ENCODE results near the gene CRTC2.

The CRTC2 gene

GRCh38 chr1:153940756-153941155 is 17.7 kb downstream of the CRTC2 start:
- ChIA-PET POLR2A (interaction anchor here (0.6 to 0.8 kb wide), 2 partner anchors 17 to 174 kb away, joined by 3 to 5 read pairs; no protein-coding TSS in a partner anchor), CTCF (interaction anchor here (0.6 to 1.8 kb wide), 6 partner anchors 10 to 81 kb away, joined by 3 to 5 read pairs (median 4); partner anchors contain the start of gene JTB)
- Histone ChIP-seq H3K27ac (ENCODE audit: insufficient read depth in 1 of 2, low read depth in 1 of 2, low read length in 2 of 2, poor library complexity in 1 of 2, severe bottlenecking in 2 of 2) (no peak overlapping the region), H3K4me3 (ENCODE audit: control insufficient read depth in 1 of 7, extremely low read depth in 1 of 7, insufficient read depth in 4 of 7, low read depth in 2 of 7, low read length in 6 of 7) (no peak overlapping the region), H3K4me1 (ENCODE audit: control extremely low read depth in 1 of 4, control insufficient read depth in 4 of 4, insufficient read depth in 4 of 4, low read length in 3 of 4) (peaks cover 4 to 21% (median 21%) of the 10 kb centered on the region in 4 experiments), H3K36me3 (ENCODE audit: control insufficient read depth in 4 of 4, insufficient read depth in 4 of 4, low read length in 3 of 4) (peaks cover 13 to 75% (median 63%) of the 10 kb centered on the region in 4 experiments), H3K27me3 (replicated peaks in 2 of 5; ENCODE audit: control insufficient read depth in 4 of 5, insufficient read depth in 5 of 5, low read length in 4 of 5) (no peaks in the 10 kb centered on the region), H3K9me3 (ENCODE audit: control extremely low read depth in 1 of 5, control insufficient read depth in 4 of 5, insufficient read depth in 2 of 5, low read depth in 1 of 5, low read length in 4 of 5) (no peaks in the 10 kb centered on the region)
- WGBS (ENCODE audit: insufficient coverage), result 100% methylated on average over 8 of the region's 8 CpGs
- no peak for DNase-seq

GRCh38 chr1:153939476-153939875 is 18.9 kb downstream of the CRTC2 start:
- H3K27me3 ChIP-seq (replicated peaks in 2 of 5; ENCODE audit: control insufficient read depth in 4 of 5, insufficient read depth in 5 of 5, low read length in 4 of 5), result no peaks in the 10 kb centered on the region
- DNase-seq, result no peak
- no peak overlapping the region for H3K4me3 ChIP-seq (ENCODE audit: control insufficient read depth in 1 of 7, extremely low read depth in 1 of 7, insufficient read depth in 4 of 7, low read depth in 2 of 7, low read length in 6 of 7)
- peaks cover 4 to 9% (median 9%) of the 10 kb centered on the region in 4 experiments for H3K4me1 ChIP-seq (ENCODE audit: control extremely low read depth in 1 of 4, control insufficient read depth in 4 of 4, insufficient read depth in 4 of 4, low read length in 3 of 4)
- POLR2A ChIA-PET, result no interaction called here
- peaks cover 13 to 85% (median 70%) of the 10 kb centered on the region in 4 experiments for H3K36me3 ChIP-seq (ENCODE audit: control insufficient read depth in 4 of 4, insufficient read depth in 4 of 4, low read length in 3 of 4)
- H3K9me3 ChIP-seq (ENCODE audit: control extremely low read depth in 1 of 5, control insufficient read depth in 4 of 5, insufficient read depth in 2 of 5, low read depth in 1 of 5, low read length in 4 of 5), result no peaks in the 10 kb centered on the region
- CTCF ChIA-PET, result interaction anchor here (1.0 to 1.4 kb wide), 6 partner anchors 13 to 126 kb away, joined by 3 to 6 read pairs (median 4); partner anchors contain the start of gene JTB
- no peak overlapping the region for H3K27ac ChIP-seq (ENCODE audit: insufficient read depth in 1 of 2, low read depth in 1 of 2, low read length in 2 of 2, poor library complexity in 1 of 2, severe bottlenecking in 2 of 2)
- WGBS (ENCODE audit: insufficient coverage), result 96% methylated on average over 12 of the region's 12 CpGs

GRCh38 chr1:153938996-153939395 is 19.4 kb downstream of the CRTC2 start:
- Histone ChIP-seq H3K27me3 (replicated peaks in 2 of 5; ENCODE audit: control insufficient read depth in 4 of 5, insufficient read depth in 5 of 5, low read length in 4 of 5) (no peaks in the 10 kb centered on the region), H3K27ac (ENCODE audit: insufficient read depth in 1 of 2, low read depth in 1 of 2, low read length in 2 of 2, poor library complexity in 1 of 2, severe bottlenecking in 2 of 2) (no peak overlapping the region), H3K36me3 (ENCODE audit: control insufficient read depth in 4 of 4, insufficient read depth in 4 of 4, low read length in 3 of 4) (peaks cover 13 to 88% (median 74%) of the 10 kb centered on the region in 4 experiments), H3K9me3 (ENCODE audit: control extremely low read depth in 1 of 5, control insufficient read depth in 4 of 5, insufficient read depth in 2 of 5, low read depth in 1 of 5, low read length in 4 of 5) (no peaks in the 10 kb centered on the region), H3K4me3 (ENCODE audit: control insufficient read depth in 1 of 7, extremely low read depth in 1 of 7, insufficient read depth in 4 of 7, low read depth in 2 of 7, low read length in 6 of 7) (no peak overlapping the region), H3K4me1 (ENCODE audit: control extremely low read depth in 1 of 4, control insufficient read depth in 4 of 4, insufficient read depth in 4 of 4, low read length in 3 of 4) (peaks cover 0 to 4% (median 4%) of the 10 kb centered on the region in 4 experiments)
- WGBS (ENCODE audit: insufficient coverage), result 100% methylated on average over 3 of the region's 3 CpGs
- no peak for DNase-seq
- CTCF ChIA-PET, result interaction anchor here (1.0 to 1.2 kb wide), 3 partner anchors 13 to 125 kb away, joined by 3 to 6 read pairs (median 3); no protein-coding TSS in a partner anchor
- POLR2A ChIA-PET, result no interaction called here

DNA sequence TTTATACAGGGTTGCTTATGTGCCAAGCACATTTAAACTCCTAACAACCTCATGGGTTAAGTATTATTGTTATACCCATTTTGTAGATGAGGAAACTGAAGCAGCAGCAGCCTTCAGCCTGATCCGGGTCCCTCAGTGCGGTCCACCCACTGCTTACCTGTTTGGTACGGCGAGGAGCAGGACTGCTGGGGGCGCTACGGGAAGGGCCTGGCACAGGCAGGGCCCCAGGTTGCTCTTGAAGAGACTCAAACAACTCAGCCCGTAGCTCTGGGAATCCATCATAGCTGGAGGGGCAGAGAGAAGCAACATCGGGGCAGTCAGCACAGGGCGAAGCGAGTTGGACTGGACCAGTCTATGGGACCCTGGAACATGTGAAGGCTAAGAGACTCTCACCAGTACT is 21.1 kb downstream of the CRTC2 start:
- ChIA-PET POLR2A (no interaction called here), CTCF (interaction anchor here (1.0 to 2.0 kb wide), 3 partner anchors 9 to 115 kb away, joined by 3 to 6 read pairs (median 6); partner anchors contain the start of gene DENND4B)
- DNase-seq, result no peak
- Histone ChIP-seq H3K27ac (ENCODE audit: insufficient read depth in 1 of 2, low read depth in 1 of 2, low read length in 2 of 2, poor library complexity in 1 of 2, severe bottlenecking in 2 of 2) (no peak overlapping the region), H3K4me1 (ENCODE audit: control extremely low read depth in 1 of 4, control insufficient read depth in 4 of 4, insufficient read depth in 4 of 4, low read length in 3 of 4) (no peaks in the 10 kb centered on the region), H3K9me3 (ENCODE audit: control extremely low read depth in 1 of 5, control insufficient read depth in 4 of 5, insufficient read depth in 2 of 5, low read depth in 1 of 5, low read length in 4 of 5) (no peaks in the 10 kb centered on the region), H3K27me3 (replicated peaks in 2 of 5; ENCODE audit: control insufficient read depth in 4 of 5, insufficient read depth in 5 of 5, low read length in 4 of 5) (no peaks in the 10 kb centered on the region), H3K36me3 (ENCODE audit: control insufficient read depth in 4 of 4, insufficient read depth in 4 of 4, low read length in 3 of 4) (peaks cover 11 to 92% (median 75%) of the 10 kb centered on the region in 4 experiments), H3K4me3 (ENCODE audit: control insufficient read depth in 1 of 7, extremely low read depth in 1 of 7, insufficient read depth in 4 of 7, low read depth in 2 of 7, low read length in 6 of 7) (no peak overlapping the region)
- 96% methylated on average over 9 of the region's 10 CpGs for WGBS (ENCODE audit: insufficient coverage)

GRCh38 chr1:153936011-153936802 is 22.2 kb downstream of the CRTC2 start:
- 96% methylated on average over 10 of the region's 12 CpGs for WGBS (ENCODE audit: insufficient coverage)
- Histone ChIP-seq H3K27ac (ENCODE audit: insufficient read depth in 1 of 2, low read depth in 1 of 2, low read length in 2 of 2, poor library complexity in 1 of 2, severe bottlenecking in 2 of 2) (no peak overlapping the region), H3K9me3 (ENCODE audit: control extremely low read depth in 1 of 5, control insufficient read depth in 4 of 5, insufficient read depth in 2 of 5, low read depth in 1 of 5, low read length in 4 of 5) (no peaks in the 10 kb centered on the region), H3K36me3 (ENCODE audit: control insufficient read depth in 4 of 4, insufficient read depth in 4 of 4, low read length in 3 of 4) (peaks cover 11 to 86% (median 72%) of the 10 kb centered on the region in 4 experiments), H3K4me1 (ENCODE audit: control extremely low read depth in 1 of 4, control insufficient read depth in 4 of 4, insufficient read depth in 4 of 4, low read length in 3 of 4) (no peaks in the 10 kb centered on the region), H3K4me3 (ENCODE audit: control insufficient read depth in 1 of 7, extremely low read depth in 1 of 7, insufficient read depth in 4 of 7, low read depth in 2 of 7, low read length in 6 of 7) (no peak overlapping the region), H3K27me3 (replicated peaks in 2 of 5; ENCODE audit: control insufficient read depth in 4 of 5, insufficient read depth in 5 of 5, low read length in 4 of 5) (no peaks in the 10 kb centered on the region)
- POLR2A ChIA-PET, result no interaction called here
- no peak for DNase-seq
- CTCF ChIA-PET, result interaction anchor here (0.7 kb wide), 1 partner anchor 8 kb away, joined by 3 read pairs; no protein-coding TSS in a partner anchor

DNA sequence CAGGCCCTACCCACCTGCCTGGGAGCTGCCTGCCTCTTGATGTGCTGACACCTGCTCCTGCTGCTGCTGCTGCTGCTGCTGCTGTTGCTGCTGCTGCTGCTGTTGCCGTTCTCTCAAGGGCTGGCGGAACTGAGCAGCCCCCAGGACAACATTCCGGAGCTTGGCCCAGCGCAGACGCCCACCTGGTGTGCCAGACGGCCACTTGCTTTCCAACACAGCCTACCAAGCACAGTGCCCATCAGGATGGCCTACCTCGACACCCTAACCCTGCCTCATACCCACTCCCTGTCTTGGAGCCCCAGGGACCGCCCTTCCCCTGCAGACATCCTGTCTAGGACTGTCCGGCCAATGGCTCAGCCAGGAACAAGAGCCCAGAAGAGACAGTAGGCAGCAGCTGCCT is 23.7 kb downstream of the CRTC2 start:
- H3K36me3 ChIP-seq (ENCODE audit: control insufficient read depth in 4 of 4, insufficient read depth in 4 of 4, low read length in 3 of 4), result peaks cover 13 to 86% (median 68%) of the 10 kb centered on the region in 4 experiments
- H3K27ac ChIP-seq (ENCODE audit: insufficient read depth in 1 of 2, low read depth in 1 of 2, low read length in 2 of 2, poor library complexity in 1 of 2, severe bottlenecking in 2 of 2), result no peak overlapping the region
- no peaks in the 10 kb centered on the region for H3K27me3 ChIP-seq (replicated peaks in 2 of 5; ENCODE audit: control insufficient read depth in 4 of 5, insufficient read depth in 5 of 5, low read length in 4 of 5)
- DNase-seq, result no peak
- no peak overlapping the region for H3K4me3 ChIP-seq (ENCODE audit: control insufficient read depth in 1 of 7, extremely low read depth in 1 of 7, insufficient read depth in 4 of 7, low read depth in 2 of 7, low read length in 6 of 7)
- ChIA-PET CTCF (interaction anchor here (0.6 to 2.5 kb wide), 2 partner anchors 9 kb away, joined by 3 to 10 read pairs; no protein-coding TSS in a partner anchor), POLR2A (interaction anchor here (1.4 kb wide), 1 partner anchor 11 kb away, joined by 5 read pairs; no protein-coding TSS in a partner anchor)
- WGBS (ENCODE audit: insufficient coverage), result 96% methylated on average over 9 of the region's 9 CpGs
- H3K4me1 ChIP-seq (ENCODE audit: control extremely low read depth in 1 of 4, control insufficient read depth in 4 of 4, insufficient read depth in 4 of 4, low read length in 3 of 4), result no peaks in the 10 kb centered on the region
- no peaks in the 10 kb centered on the region for H3K9me3 ChIP-seq (ENCODE audit: control extremely low read depth in 1 of 5, control insufficient read depth in 4 of 5, insufficient read depth in 2 of 5, low read depth in 1 of 5, low read length in 4 of 5)

DNA sequence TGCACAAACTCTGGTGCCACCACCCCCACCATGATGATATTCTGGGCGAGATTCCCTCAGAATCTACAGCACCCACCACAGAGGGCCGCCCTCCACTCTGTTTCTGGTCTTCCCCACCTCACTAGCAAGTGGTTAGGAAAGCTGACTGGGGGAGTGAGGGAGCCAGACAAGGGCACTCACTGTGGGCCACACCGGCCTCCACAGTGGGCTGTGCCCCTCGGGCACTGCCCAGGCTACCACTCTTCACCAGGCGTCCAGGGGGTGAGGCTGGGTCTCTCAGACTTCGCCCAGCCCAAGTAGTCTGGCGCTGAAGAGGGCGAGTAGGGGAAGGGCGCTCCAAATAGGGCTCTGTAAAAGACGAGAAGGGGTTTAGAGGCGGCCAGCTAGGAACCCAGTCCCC is 24.5 kb downstream of the CRTC2 start:
- ChIA-PET CTCF (interaction anchor here (2.5 kb wide), 1 partner anchor 10 kb away, joined by 10 read pairs; no protein-coding TSS in a partner anchor), POLR2A (interaction anchor here (0.6 to 1.4 kb wide), 2 partner anchors 10 to 430 kb away, joined by 4 to 5 read pairs; no protein-coding TSS in a partner anchor)
- Histone ChIP-seq H3K9me3 (ENCODE audit: control extremely low read depth in 1 of 5, control insufficient read depth in 4 of 5, insufficient read depth in 2 of 5, low read depth in 1 of 5, low read length in 4 of 5) (no peaks in the 10 kb centered on the region), H3K27me3 (replicated peaks in 2 of 5; ENCODE audit: control insufficient read depth in 4 of 5, insufficient read depth in 5 of 5, low read length in 4 of 5) (no peaks in the 10 kb centered on the region), H3K4me1 (ENCODE audit: control extremely low read depth in 1 of 4, control insufficient read depth in 4 of 4, insufficient read depth in 4 of 4, low read length in 3 of 4) (no peaks in the 10 kb centered on the region), H3K36me3 (ENCODE audit: control insufficient read depth in 4 of 4, insufficient read depth in 4 of 4, low read length in 3 of 4) (peaks cover 15 to 86% (median 65%) of the 10 kb centered on the region in 4 experiments), H3K27ac (ENCODE audit: insufficient read depth in 1 of 2, low read depth in 1 of 2, low read length in 2 of 2, poor library complexity in 1 of 2, severe bottlenecking in 2 of 2) (no peak overlapping the region), H3K4me3 (ENCODE audit: control insufficient read depth in 1 of 7, extremely low read depth in 1 of 7, insufficient read depth in 4 of 7, low read depth in 2 of 7, low read length in 6 of 7) (no peak overlapping the region)
- no peak for DNase-seq
- WGBS (ENCODE audit: insufficient coverage), result 95% methylated on average over 11 of the region's 11 CpGs
